ENCODE data around the gene SLC43A2.

DNA sequence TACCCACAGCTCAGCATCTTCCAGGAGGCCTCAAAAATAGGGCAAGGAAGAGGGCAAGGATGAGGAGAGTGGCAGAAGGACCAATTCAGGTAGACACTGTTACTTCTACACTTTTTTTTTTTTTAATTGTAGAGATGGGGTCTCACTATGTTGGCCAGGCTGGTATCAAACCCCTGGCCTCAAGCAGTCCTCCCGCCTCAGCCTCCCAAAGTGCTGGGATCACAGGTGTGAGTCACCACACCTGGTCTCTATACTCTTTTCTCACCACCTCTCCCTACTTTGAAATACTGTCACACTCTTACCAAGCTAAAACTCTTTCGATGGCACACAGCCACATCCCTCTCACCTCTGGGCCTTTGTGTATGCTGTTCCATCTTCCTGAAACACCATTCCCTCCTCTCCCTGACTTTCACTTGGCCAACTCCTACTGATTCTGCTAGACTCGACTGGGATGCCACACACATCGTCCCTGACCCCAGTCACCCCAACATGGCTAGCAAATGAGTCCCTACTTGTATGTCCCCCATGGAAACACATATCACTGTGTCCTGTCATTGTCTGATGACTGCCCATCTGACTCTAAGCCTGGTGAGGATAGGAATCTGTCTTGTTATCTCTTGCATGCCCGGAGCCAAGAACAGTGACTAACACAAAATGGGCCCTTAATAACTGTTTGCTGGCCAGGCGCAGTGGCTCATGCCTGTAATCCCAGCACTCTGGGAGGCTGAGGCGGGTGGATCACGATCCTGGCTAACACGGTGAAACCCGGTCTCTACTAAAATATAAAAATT, 7.2 kb upstream of the SLC43A2 start:
- TF ChIP-seq, protein P1, sequence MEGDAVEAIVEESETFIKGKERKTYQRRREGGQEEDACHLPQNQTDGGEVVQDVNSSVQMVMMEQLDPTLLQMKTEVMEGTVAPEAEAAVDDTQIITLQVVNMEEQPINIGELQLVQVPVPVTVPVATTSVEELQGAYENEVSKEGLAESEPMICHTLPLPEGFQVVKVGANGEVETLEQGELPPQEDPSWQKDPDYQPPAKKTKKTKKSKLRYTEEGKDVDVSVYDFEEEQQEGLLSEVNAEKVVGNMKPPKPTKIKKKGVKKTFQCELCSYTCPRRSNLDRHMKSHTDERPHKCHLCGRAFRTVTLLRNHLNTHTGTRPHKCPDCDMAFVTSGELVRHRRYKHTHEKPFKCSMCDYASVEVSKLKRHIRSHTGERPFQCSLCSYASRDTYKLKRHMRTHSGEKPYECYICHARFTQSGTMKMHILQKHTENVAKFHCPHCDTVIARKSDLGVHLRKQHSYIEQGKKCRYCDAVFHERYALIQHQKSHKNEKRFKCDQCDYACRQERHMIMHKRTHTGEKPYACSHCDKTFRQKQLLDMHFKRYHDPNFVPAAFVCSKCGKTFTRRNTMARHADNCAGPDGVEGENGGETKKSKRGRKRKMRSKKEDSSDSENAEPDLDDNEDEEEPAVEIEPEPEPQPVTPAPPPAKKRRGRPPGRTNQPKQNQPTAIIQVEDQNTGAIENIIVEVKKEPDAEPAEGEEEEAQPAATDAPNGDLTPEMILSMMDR (IDR thresholded peaks at IDR 0.05; ENCODE audit: borderline replicate concordance, extremely low read depth, low read length, poor library complexity, severe bottlenecking), result no peak
- TF ChIP-seq EZH2 (IDR thresholded peaks at IDR 0.05; ENCODE audit: borderline replicate concordance, low read depth, low read length, severe bottlenecking), result no peak

All from DND-41 (cell line).